ENCODE measurements around the gene ITGB2.

DNA sequence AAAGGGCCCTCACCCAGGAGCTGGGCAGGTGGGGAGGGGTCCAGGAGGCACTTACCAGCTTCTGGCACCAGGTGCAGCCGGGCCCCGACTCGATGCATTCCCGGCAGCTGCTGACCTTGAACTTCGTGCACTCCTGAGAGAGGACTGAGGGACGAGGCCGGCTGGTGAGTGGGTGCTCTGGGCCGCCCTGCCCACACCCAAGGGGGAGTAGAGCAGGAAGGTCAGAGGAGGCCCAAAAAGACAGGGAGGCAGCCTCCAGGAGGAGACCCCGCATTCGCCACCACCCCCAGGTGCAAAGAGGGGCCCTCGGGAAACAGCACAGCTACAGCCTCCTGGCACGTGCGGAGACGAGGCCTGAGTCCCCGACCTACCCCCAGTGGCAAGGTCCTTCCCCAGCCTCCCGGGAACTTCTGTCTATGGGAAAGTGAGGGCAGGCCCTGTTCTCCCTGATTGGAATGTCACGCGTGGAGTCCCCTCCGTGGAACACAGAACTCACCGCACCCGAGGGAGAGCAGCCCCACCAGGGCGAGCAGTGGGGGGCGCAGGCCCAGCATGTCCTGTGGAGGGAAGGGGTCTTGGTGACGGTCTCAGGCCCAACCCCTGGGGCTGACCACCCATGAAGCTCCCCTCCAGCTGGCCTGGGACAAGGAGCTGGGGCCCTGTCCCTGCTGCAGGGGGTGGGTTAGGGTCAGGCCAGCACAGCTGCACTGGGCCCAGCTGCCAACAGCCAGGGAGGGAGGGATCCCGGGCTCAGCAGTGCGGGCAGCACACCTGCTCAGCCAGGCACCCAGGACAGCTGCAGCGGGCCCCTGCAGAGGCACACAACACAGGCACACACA, 10.3 kb downstream of the ITGB2 start:
- TF ChIP-seq CTCF (conservative IDR thresholded peaks at IDR 0.05; ENCODE audit: low read depth, low read length) = no peak
- TF ChIP-seq EZH2phosphoT487 (IDR thresholded peaks at IDR 0.05; ENCODE audit: borderline replicate concordance, low read length) = no peak
- no peak for TF ChIP-seq EZH2 (IDR thresholded peaks at IDR 0.05; ENCODE audit: low read length, unreplicated experiment)
